ENCODE measurements around the gene TPP1. TPM values are rescaled to one million over a fixed set of nuclear protein-coding genes. Genes with fewer than 3 reads are reported as not detected.

TPP1 gene
- polyA plus RNA-seq, 1 donor from 2014 or later: 163 TPM

DNA sequence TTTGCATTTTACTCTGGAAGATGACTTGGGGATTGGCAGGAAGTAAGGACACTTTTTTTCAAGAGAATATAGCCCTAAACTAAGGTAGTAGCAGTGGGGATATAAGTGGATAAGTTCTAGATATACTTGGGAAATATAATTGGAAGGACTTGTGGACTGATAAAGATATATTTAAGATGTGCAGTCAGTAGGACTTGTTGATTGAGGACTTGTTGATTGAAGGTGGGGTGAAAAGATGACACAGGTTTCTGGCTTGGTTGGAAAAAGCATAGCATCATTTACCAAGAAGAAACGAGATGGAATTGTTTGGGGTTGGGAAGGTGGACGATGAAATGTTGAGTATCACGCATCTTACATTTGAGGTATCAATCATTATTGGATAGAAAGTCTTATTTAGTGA, 5.7 kb downstream of the TPP1 start:
- H3K27ac Mint-ChIP-seq: no peak overlapping the region
- peaks cover 5% of the 10 kb centered on the region for H3K36me3 Mint-ChIP-seq
- peaks cover 3 to 21% (median 16%) of the 10 kb centered on the region in 3 donors for H3K4me1 Mint-ChIP-seq

DNA sequence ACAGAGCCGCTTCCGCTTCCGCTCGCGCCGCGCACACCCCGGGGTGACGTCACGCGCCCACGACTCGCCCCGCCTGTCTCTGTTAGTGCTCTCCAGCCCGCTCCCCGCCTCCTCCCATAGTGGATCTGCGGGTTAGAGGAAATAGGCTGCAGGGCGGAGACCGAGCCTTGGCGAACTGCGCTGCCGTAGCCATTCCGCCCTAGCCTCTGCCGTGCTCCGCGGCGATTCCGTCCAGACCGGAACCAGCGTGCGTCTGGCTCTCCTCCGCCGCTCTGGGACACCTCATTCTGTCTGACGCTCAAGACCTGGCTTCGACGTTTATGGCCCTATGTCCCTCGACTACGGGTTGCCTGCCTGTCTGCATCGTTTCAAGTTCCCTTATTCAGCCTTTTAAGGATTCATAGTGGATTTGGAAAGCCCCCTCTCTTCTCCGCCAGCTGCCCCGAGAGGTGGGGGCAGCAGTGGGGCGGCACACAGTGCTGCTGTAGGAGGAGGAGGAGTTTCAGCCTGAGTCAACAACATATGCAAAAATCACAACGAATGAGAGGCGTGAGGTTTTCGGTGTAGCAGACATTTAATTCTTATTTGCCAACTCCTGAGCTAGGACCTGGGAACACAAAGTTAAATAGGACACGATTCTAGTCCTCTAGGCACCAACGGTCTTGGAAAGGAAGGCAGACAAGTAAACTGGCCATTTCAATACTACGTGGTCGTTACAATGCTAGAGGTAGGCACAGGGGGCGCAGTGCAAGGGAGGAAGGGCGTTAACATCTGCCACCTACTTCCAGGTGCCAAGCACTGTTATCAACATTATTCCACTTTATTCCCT, 6.8 kb downstream of the TPP1 start, which contains the start of gene TAF10:
TSS of gene TAF10 (minus strand) at position 4 of the 829 bp plus-strand sequence. CDS start 27 bp downstream, outside the sequence.
- H3K36me3 Mint-ChIP-seq: peaks cover 5% of the 10 kb centered on the region
- H3K27ac Mint-ChIP-seq: peak within 1 kb of the TSS in 1 of 3 donors; percentile 97
- H3K4me1 Mint-ChIP-seq: peaks cover 6 to 24% (median 17%) of the 10 kb centered on the region in 3 donors
- no peaks in the 10 kb centered on the region for H3K27me3 Mint-ChIP-seq
- peak within 1 kb of the TSS in 3 of 4 donors; percentile 86 to 97 (median 94) for H3K4me3 Mint-ChIP-seq
- no peaks in the 10 kb centered on the region for H3K9me3 Mint-ChIP-seq

More for the DNA sequence above, 5.7 kb downstream of the TPP1 start:
- no peak overlapping the region for H3K4me3 Mint-ChIP-seq
- no peaks in the 10 kb centered on the region for H3K27me3 Mint-ChIP-seq
- no peaks in the 10 kb centered on the region for H3K9me3 Mint-ChIP-seq

DNA sequence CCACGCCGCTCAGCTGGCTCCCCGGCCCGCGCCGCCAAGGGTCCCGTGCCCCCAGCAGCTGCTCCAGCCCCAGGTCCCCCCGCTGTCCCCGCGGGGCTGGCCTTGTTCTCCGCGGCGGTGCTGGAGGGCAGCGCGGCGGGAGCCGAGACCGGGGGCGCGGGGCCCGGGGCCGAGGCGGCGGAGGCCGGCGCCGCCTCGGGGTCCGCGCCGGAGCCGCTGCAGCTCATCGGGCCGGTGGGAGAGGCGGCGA, 7.3 kb downstream of the TPP1 start:
- Mint-ChIP-seq H3K9me3 (no peaks in the 10 kb centered on the region), H3K4me1 (peaks cover 9 to 27% (median 19%) of the 10 kb centered on the region in 3 donors), H3K27me3 (no peaks in the 10 kb centered on the region), H3K27ac (peak overlapping the region in 1 of 3 donors; percentile 97), H3K36me3 (peaks cover 5% of the 10 kb centered on the region), H3K4me3 (peak overlapping the region in 3 of 4 donors; percentile 86 to 97 (median 94))

DNA sequence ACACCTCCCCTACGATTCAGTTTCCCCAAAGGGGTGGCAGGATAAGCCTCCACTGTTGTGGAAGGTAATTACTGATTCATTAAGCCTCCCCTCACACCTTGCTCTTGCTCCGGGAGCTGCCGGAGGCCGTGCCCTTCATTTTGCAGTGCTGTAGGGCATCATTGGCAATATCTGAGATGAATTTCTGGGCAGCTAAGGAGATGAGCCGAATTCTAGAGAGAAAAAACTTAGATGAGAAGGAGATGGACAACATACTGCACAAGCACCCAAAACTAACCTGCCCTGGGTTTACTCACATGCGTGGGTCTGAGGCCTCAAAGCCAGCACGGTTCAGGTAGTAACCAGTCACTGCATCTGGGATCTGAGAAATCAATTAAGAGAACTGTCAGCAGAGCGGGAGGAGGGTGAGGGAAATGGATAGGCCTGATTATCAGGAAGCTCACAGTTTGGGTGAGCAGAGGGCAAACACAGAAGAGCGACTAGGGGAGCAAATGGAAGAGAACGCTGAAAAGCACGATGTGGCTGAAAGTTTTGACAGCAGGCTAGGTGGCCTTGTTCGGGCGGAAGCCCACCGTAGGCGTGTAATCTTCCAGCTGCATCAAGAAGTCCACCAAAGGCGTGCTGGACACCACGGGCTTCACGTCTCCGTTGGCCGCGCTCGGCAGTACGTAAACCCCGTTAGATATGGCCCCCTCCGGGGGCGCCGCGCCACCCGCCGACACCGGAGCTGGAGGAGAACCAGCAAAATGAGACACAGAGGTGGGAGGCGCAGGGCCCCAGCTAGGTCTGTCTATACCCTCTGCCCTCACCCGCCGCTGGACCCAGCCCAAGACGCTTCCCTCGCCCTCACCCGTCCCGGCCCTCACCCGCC, 7.9 kb downstream of the TPP1 start:
- H3K36me3 Mint-ChIP-seq: peaks cover 5% of the 10 kb centered on the region
- H3K4me3 Mint-ChIP-seq: peak overlapping the region in 3 of 4 donors; percentile 86 to 97 (median 94)
- no peaks in the 10 kb centered on the region for H3K27me3 Mint-ChIP-seq
- peak overlapping the region in 1 of 3 donors; percentile 97 for H3K27ac Mint-ChIP-seq
- H3K4me1 Mint-ChIP-seq: peaks cover 12 to 28% (median 22%) of the 10 kb centered on the region in 3 donors
- H3K9me3 Mint-ChIP-seq: no peaks in the 10 kb centered on the region

DNA sequence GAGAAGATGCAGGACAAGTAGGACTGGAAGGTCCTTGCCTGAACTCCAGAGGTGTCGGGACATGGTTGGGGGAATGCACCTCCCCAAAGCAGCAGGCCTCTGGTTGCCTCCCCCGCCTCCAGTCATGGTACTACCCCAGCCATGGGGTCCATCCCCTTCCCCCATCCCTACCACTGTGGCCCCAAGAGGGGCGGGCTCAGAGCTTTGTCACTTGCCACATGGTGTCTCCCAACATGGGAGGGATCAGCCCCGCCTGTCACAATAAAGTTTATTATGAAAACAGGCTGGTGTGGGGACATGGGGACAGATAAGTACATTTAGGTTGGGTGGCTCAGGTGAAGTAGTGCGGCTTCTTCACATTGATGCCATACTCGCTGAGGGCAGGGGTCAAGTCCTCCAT, 8.6 kb downstream of the TPP1 start:
- Mint-ChIP-seq H3K27ac (peak overlapping the region in 1 of 3 donors; percentile 9), H3K4me3 (peak overlapping the region in 3 of 4 donors; percentile 86 to 97 (median 94))

DNA sequence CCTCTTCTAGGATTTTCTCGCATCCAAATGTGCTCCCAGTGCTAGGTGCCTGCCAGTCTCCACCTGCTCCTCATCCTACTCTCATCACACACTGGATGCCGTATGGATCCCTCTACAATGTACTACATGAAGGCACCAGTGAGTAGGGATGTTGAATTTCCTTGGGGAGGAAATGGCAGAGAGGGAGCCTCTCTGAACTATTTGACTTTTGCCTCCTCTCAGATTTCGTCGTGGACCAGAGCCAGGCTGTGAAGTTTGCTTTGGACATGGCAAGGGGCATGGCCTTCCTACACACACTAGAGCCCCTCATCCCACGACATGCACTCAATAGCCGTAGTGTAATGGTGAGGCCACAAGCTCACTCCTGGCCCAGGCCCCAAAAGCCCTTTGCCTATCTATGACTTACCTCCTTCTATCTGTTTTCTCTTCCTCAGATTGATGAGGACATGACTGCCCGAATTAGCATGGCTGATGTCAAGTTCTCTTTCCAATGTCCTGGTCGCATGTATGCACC, 9.7 kb downstream of the TPP1 start:
- Mint-ChIP-seq H3K36me3 (peaks cover 3% of the 10 kb centered on the region), H3K4me3 (peak overlapping the region in 2 of 4 donors; percentile 39 to 52), H3K9me3 (no peaks in the 10 kb centered on the region), H3K4me1 (peaks cover 18 to 27% (median 25%) of the 10 kb centered on the region in 3 donors), H3K27me3 (no peaks in the 10 kb centered on the region), H3K27ac (peak overlapping the region; percentile 9 to 85 (median 67))

More for the DNA sequence above, 8.6 kb downstream of the TPP1 start:
- Mint-ChIP-seq H3K9me3 (no peaks in the 10 kb centered on the region), H3K36me3 (peaks cover 3% of the 10 kb centered on the region), H3K27me3 (no peaks in the 10 kb centered on the region), H3K4me1 (peaks cover 18 to 28% (median 25%) of the 10 kb centered on the region in 3 donors)

DNA sequence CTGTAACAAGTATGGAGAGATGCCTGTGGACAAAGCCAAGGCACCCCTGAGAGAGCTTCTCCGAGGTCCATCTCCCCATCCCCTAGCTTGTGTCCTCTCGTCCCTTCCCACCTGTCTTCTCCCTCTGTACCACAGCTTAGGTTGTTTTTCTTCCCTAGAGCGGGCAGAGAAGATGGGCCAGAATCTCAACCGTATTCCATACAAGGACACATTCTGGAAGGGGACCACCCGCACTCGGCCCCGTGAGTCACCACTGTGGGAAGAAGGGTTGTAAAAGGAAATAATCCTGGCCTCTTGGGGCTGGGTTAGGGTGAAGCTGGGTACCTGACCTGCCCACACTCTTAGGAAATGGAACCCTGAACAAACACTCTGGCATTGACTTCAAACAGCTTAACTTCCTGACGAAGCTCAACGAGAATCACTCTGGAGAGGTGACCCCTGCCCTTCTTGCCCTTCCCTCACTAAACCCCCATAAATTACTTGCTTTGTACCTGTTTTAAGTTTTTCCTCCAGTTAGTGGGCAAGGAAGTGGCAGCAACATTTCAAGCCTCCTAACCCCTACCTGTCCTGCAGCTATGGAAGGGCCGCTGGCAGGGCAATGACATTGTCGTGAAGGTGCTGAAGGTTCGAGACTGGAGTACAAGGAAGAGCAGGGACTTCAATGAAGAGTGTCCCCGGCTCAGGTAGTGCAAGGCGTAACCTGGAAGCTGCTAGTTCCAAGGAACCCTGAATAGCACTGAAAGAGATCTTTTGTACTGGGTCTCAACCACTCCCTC, 10.3 kb downstream of the TPP1 start:
- Mint-ChIP-seq H3K4me1 (peaks cover 18 to 27% (median 25%) of the 10 kb centered on the region in 3 donors), H3K9me3 (no peaks in the 10 kb centered on the region), H3K36me3 (peaks cover 3% of the 10 kb centered on the region), H3K4me3 (peak overlapping the region in 2 of 4 donors; percentile 19 to 39), H3K27me3 (no peaks in the 10 kb centered on the region), H3K27ac (peak overlapping the region in 2 of 3 donors; percentile 9 to 67)

DNA sequence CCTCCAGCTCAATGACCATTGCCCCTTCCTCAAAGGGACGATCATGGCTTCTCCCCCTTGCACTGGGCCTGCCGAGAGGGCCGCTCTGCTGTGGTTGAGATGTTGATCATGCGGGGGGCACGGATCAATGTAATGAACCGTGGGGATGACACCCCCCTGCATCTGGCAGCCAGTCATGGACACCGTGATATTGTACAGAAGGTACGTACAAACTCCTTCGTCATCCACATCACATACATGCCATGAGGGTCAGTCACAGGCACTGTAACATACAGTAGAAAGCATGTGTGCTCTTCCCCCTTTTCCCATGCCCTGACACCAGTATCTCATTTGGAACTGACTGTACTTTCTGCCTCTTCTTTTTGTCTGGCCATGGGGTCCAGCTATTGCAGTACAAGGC, 11.2 kb downstream of the TPP1 start:
- H3K36me3 Mint-ChIP-seq: peaks cover 3% of the 10 kb centered on the region
- no peaks in the 10 kb centered on the region for H3K27me3 Mint-ChIP-seq
- H3K4me1 Mint-ChIP-seq: peaks cover 18 to 27% (median 25%) of the 10 kb centered on the region in 3 donors
- H3K27ac Mint-ChIP-seq: peak overlapping the region in 2 of 3 donors; percentile 27 to 53
- peak overlapping the region in 1 of 4 donors; percentile 46 for H3K4me3 Mint-ChIP-seq
- no peaks in the 10 kb centered on the region for H3K9me3 Mint-ChIP-seq

DNA sequence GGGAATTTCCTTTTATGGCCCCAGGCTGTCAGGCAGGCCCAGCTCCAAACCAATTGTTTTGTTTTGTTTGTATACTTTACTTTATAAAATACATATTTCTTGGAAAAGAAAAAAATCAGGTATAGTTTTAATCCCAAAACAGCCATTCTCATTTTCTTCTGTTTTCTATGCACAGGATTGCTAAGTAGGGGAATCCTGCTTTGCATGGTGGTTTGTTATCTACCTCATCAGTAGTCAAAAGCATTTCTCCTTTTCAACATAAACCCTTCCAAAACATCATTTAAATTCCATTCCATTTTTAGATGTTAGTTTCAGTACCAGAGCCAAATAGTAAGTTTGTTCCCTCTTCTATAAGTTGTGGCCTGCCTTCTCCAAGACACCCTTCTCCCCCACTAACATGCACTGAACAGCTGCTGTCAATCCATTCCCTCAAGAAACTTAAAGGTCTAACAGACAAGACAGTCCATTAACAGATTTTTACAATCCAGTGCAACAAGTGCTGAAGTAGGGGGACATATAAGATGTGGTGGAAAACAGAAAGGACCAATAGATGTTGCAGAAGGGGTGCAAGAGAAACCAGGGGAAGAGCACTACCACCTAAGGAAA, 11.9 kb downstream of the TPP1 start:
- no peaks in the 10 kb centered on the region for H3K27me3 Mint-ChIP-seq
- peaks cover 18 to 27% (median 25%) of the 10 kb centered on the region in 3 donors for H3K4me1 Mint-ChIP-seq
- H3K9me3 Mint-ChIP-seq: no peaks in the 10 kb centered on the region
- peak overlapping the region in 3 of 4 donors; percentile 21 to 77 (median 60) for H3K4me3 Mint-ChIP-seq
- peak overlapping the region in 2 of 3 donors; percentile 29 to 86 for H3K27ac Mint-ChIP-seq
- peaks cover 3% of the 10 kb centered on the region for H3K36me3 Mint-ChIP-seq

DNA sequence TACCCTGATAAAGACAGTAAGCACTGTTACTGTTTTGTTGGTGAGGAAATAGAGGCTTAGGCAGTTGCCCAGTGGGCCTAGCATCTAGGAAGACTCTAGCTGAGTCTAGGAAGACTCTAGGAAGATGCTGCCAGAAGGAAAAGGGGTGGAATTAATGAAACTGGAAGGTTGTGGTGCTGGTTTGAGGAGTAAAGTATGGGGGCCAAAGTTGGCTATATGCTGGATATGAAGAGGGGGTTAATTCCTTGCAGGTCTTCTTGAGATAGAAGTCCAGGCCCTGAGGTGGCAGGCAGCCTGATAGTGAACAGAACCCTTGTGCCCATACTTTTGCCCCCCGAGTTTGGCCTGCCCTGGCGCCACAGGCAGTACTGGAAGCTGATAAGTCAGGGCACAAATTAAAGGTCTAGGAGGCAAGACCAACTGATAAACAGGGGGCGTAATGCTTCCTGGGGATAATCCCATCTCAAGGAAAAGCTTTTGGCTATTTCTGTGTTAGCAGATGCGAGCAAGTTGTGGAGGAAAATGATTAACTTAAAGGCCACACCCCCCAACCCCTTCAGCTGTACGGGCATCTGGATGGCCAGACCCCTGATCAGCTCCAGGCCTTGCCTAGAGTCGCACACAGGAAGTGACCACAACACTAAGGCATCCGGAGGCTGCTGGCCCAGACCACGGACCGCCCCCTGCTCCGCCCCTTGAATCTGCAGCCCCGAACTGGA, 12.6 kb downstream of the TPP1 start:
- peak overlapping the region in 2 of 3 donors; percentile 29 to 86 for H3K27ac Mint-ChIP-seq
- H3K4me1 Mint-ChIP-seq: peaks cover 18 to 29% (median 27%) of the 10 kb centered on the region in 3 donors
- peaks cover 3% of the 10 kb centered on the region for H3K36me3 Mint-ChIP-seq
- H3K9me3 Mint-ChIP-seq: no peaks in the 10 kb centered on the region
- peak overlapping the region in 2 of 4 donors; percentile 7 to 25 for H3K4me3 Mint-ChIP-seq
- no peaks in the 10 kb centered on the region for H3K27me3 Mint-ChIP-seq

DNA sequence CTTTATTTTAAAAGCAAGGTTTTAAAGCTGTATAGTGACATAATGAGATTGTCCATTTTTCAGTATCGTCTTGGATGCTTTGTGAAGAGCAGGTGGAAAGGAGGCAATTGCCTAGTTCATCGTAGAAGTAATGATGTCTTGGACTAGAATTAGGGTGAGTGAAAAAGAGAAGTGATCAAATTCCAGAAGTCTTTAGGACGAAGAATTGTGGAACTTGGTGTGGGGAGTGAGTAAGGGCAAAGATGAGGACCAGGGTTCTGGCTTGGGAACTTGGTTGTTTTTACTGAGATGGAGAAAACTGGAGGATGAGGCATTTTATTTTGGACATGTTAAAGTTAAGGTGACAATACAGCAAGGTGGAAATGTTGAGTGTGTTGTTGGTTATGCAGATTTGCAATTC, 14.4 kb downstream of the TPP1 start:
- Mint-ChIP-seq H3K27me3 (no peaks in the 10 kb centered on the region), H3K27ac (no peak overlapping the region), H3K9me3 (no peaks in the 10 kb centered on the region), H3K4me3 (no peak overlapping the region), H3K36me3 (peaks cover 2% of the 10 kb centered on the region), H3K4me1 (peaks cover 14 to 25% (median 16%) of the 10 kb centered on the region in 3 donors)

DNA sequence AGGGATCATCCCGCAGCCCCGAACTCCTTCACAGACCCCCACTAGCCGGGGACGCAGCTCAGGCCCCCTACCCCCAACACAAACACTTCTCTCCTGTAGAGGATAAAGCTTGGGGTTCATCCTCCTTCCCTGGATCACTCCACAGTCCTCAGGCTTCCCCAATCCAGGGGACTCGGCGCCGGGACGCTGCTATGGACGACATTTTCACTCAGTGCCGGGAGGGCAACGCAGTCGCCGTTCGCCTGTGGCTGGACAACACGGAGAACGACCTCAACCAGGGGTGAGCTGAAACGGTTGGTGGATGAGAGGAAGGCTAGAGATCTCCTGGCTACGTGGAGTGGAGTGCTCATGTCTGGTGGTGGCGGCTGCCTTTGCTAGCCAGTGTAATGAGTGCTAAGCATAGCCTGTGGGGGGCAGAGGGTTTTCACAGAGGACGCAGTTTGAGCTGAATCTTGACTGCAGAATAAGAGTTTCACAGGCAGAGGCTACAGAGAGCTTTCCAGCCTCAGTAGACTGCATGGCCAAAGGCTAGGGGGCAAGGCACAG, 15.1 kb downstream of the TPP1 start:
- Mint-ChIP-seq H3K4me3 (no peak overlapping the region), H3K27me3 (no peaks in the 10 kb centered on the region), H3K4me1 (peaks cover 15 to 25% (median 19%) of the 10 kb centered on the region in 3 donors), H3K9me3 (no peaks in the 10 kb centered on the region), H3K36me3 (peaks cover 2% of the 10 kb centered on the region), H3K27ac (no peak overlapping the region)

Measured in IgD-negative memory B cell (primary cell).